ENCODE data around the gene TMEM209. TPM values are rescaled to one million over a fixed set of nuclear protein-coding genes. Genes with fewer than 3 reads are reported as not detected.

The TMEM209 gene
- polyA plus RNA-seq, 1 donor (not counting 4 experiments of a cell fraction or from before 2014, with no cell fraction given): 20.0 TPM

GRCh38 chr7:130234078-130234477, 28.9 kb upstream of the TMEM209 start:
- no peak for DNase-seq (ENCODE audit: low read depth, low spot score)
- Histone ChIP-seq H3K27me3 (ENCODE audit: control insufficient read depth, extremely low read depth, insufficient read depth, low read length) (no peaks in the 10 kb centered on the region), H3K36me3 (ENCODE audit: control insufficient read depth in 2 of 2, extremely low read depth in 1 of 2, insufficient read depth in 2 of 2, low read length in 2 of 2) (no peaks in the 10 kb centered on the region), H3K4me3 (ENCODE audit: control insufficient read depth in 2 of 3, extremely low read depth in 1 of 3, insufficient read depth in 2 of 3, low read depth in 1 of 3, low read length in 3 of 3) (no peak overlapping the region), H2AFZ (ENCODE audit: control insufficient read depth, low read length) (no peak overlapping the region), H3K9ac (ENCODE audit: control insufficient read depth, extremely low read depth, insufficient read depth, low read length) (no peak overlapping the region), H3K4me2 (ENCODE audit: control insufficient read depth, extremely low read depth, insufficient read depth, low read depth, low read length) (no peak overlapping the region), H3K9me1 (ENCODE audit: control insufficient read depth, extremely low read depth, insufficient read depth, low read length) (no peaks in the 10 kb centered on the region), H4K20me1 (ENCODE audit: control insufficient read depth, extremely low read depth, insufficient read depth, low read length) (no peaks in the 10 kb centered on the region), H3K79me2 (ENCODE audit: control insufficient read depth, insufficient read depth, low read length) (no peaks in the 10 kb centered on the region), H3K4me1 (ENCODE audit: control insufficient read depth, extremely low read depth, insufficient read depth, low read length) (no peaks in the 10 kb centered on the region), H3K9me3 (ENCODE audit: control insufficient read depth, low read depth, low read length) (no peaks in the 10 kb centered on the region), H3K27ac (ENCODE audit: control insufficient read depth, insufficient read depth, low read length) (no peak overlapping the region)
- no peak for FAIRE-seq
- dilution Hi-C loops (cut with MboI; ENCODE audit: extremely low pct_ligation_motif_present, low sequenced_read_pairs): no loop called here
- TF ChIP-seq CTCF (optimal IDR thresholded peaks at IDR 0.05 in 1 of 3, IDR thresholded peaks at IDR 0.05 in 1 of 3, conservative IDR thresholded peaks at IDR 0.05 in 1 of 3; ENCODE audit: extremely low read depth in 1 of 3, insufficient read depth in 2 of 3, low read length in 3 of 3) (no peak), EZH2 (IDR thresholded peaks at IDR 0.05; ENCODE audit: low read length) (no peak)

GRCh38 chr7:130232209-130232608, 27.0 kb upstream of the TMEM209 start:
- H2AFZ ChIP-seq (ENCODE audit: control insufficient read depth, low read length): no peak overlapping the region
- no peak for DNase-seq (ENCODE audit: low read depth, low spot score)
- H3K4me2 ChIP-seq (ENCODE audit: control insufficient read depth, extremely low read depth, insufficient read depth, low read depth, low read length): no peak overlapping the region
- no peaks in the 10 kb centered on the region for H3K9me1 ChIP-seq (ENCODE audit: control insufficient read depth, extremely low read depth, insufficient read depth, low read length)
- no peaks in the 10 kb centered on the region for H3K27me3 ChIP-seq (ENCODE audit: control insufficient read depth, extremely low read depth, insufficient read depth, low read length)
- no peak overlapping the region for H3K4me3 ChIP-seq (ENCODE audit: control insufficient read depth in 2 of 3, extremely low read depth in 1 of 3, insufficient read depth in 2 of 3, low read depth in 1 of 3, low read length in 3 of 3)
- H3K79me2 ChIP-seq (ENCODE audit: control insufficient read depth, insufficient read depth, low read length): no peaks in the 10 kb centered on the region
- dilution Hi-C loops (cut with MboI; ENCODE audit: extremely low pct_ligation_motif_present, low sequenced_read_pairs): no loop called here
- no peaks in the 10 kb centered on the region for H3K36me3 ChIP-seq (ENCODE audit: control insufficient read depth in 2 of 2, extremely low read depth in 1 of 2, insufficient read depth in 2 of 2, low read length in 2 of 2)
- no peak for FAIRE-seq
- H3K9ac ChIP-seq (ENCODE audit: control insufficient read depth, extremely low read depth, insufficient read depth, low read length): no peak overlapping the region
- H3K27ac ChIP-seq (ENCODE audit: control insufficient read depth, insufficient read depth, low read length): no peak overlapping the region
- TF ChIP-seq CTCF (optimal IDR thresholded peaks at IDR 0.05 in 1 of 3, IDR thresholded peaks at IDR 0.05 in 1 of 3, conservative IDR thresholded peaks at IDR 0.05 in 1 of 3; ENCODE audit: extremely low read depth in 1 of 3, insufficient read depth in 2 of 3, low read length in 3 of 3) (no peak), EZH2 (IDR thresholded peaks at IDR 0.05; ENCODE audit: low read length) (no peak)
- no peaks in the 10 kb centered on the region for H4K20me1 ChIP-seq (ENCODE audit: control insufficient read depth, extremely low read depth, insufficient read depth, low read length)
- H3K4me1 ChIP-seq (ENCODE audit: control insufficient read depth, extremely low read depth, insufficient read depth, low read length): no peaks in the 10 kb centered on the region
- H3K9me3 ChIP-seq (ENCODE audit: control insufficient read depth, low read depth, low read length): no peaks in the 10 kb centered on the region

Data from keratinocyte (primary cell).